ENCODE results near the gene ENDOU. TPM values are rescaled to one million over a fixed set of nuclear protein-coding genes. Genes with fewer than 3 reads are reported as not detected.
A peak's percentile ranks its signal among the peaks of the same experiment; 100 is the strongest.

The ENDOU gene
- total RNA-seq, 1 donor from 2014 or later = not detected

DNA sequence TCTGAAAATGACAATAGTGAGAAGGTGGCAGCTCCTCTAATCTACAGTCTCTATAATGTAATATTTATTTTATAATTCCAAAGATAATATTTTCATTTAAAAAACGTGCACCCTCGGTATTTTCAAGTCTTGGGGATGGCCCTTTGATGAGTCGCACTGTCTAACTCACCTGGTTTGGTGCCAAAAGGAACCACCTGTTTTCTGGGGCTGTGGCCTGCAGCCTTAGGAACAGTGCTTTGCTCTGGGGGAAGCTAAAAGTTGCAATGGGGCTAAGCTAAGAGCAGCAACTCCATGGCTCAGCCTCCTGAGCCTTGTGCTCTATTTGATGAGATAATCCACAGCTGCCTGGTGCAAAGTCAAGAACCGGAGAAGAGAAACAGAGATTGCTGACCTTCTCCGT, 6.4 kb upstream of the ENDOU start:
- H3K27me3 Mint-ChIP-seq (ENCODE audit: low read depth) = no peaks in the 10 kb centered on the region
- no peaks in the 10 kb centered on the region for H3K36me3 Mint-ChIP-seq (ENCODE audit: low read depth)
- no peaks in the 10 kb centered on the region for H3K9me3 Mint-ChIP-seq
- peaks cover 25% of the 10 kb centered on the region for H3K4me1 Mint-ChIP-seq
- TF ChIP-seq, protein P1, sequence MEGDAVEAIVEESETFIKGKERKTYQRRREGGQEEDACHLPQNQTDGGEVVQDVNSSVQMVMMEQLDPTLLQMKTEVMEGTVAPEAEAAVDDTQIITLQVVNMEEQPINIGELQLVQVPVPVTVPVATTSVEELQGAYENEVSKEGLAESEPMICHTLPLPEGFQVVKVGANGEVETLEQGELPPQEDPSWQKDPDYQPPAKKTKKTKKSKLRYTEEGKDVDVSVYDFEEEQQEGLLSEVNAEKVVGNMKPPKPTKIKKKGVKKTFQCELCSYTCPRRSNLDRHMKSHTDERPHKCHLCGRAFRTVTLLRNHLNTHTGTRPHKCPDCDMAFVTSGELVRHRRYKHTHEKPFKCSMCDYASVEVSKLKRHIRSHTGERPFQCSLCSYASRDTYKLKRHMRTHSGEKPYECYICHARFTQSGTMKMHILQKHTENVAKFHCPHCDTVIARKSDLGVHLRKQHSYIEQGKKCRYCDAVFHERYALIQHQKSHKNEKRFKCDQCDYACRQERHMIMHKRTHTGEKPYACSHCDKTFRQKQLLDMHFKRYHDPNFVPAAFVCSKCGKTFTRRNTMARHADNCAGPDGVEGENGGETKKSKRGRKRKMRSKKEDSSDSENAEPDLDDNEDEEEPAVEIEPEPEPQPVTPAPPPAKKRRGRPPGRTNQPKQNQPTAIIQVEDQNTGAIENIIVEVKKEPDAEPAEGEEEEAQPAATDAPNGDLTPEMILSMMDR (conservative IDR thresholded peaks at IDR 0.05) = no peak
- DNase-seq (ENCODE audit: low read depth, low spot score) = no peak
- peak overlapping the region; percentile 35 for H3K27ac Mint-ChIP-seq (ENCODE audit: unreplicated experiment)
- H3K4me3 Mint-ChIP-seq = no peak overlapping the region

- H3K27me3 Mint-ChIP-seq (ENCODE audit: low read depth) = no peaks in the 10 kb centered on the region
- no peaks in the 10 kb centered on the region for H3K36me3 Mint-ChIP-seq (ENCODE audit: low read depth)
- no peak overlapping the region for H3K27ac Mint-ChIP-seq (ENCODE audit: unreplicated experiment)
- no peak overlapping the region for H3K4me3 Mint-ChIP-seq
- peaks cover 25% of the 10 kb centered on the region for H3K4me1 Mint-ChIP-seq
- TF ChIP-seq, protein P1 (conservative IDR thresholded peaks at IDR 0.05) = no peak
- no peak for DNase-seq (ENCODE audit: low read depth, low spot score)
- no peaks in the 10 kb centered on the region for H3K9me3 Mint-ChIP-seq
Measured at GRCh38 chr12:47730341-47730744, 5.1 kb upstream of the ENDOU start.

GRCh38 chr12:47729233-47729632, 3.9 kb upstream of the ENDOU start:
- Mint-ChIP-seq H3K27ac (ENCODE audit: unreplicated experiment) (no peak overlapping the region), H3K36me3 (ENCODE audit: low read depth) (no peaks in the 10 kb centered on the region), H3K4me1 (peaks cover 15% of the 10 kb centered on the region), H3K4me3 (no peak overlapping the region), H3K27me3 (ENCODE audit: low read depth) (no peaks in the 10 kb centered on the region), H3K9me3 (no peaks in the 10 kb centered on the region)
- no peak for DNase-seq (ENCODE audit: low read depth, low spot score)
- TF ChIP-seq, protein P1 (conservative IDR thresholded peaks at IDR 0.05) = no peak

GRCh38 chr12:47725893-47726292, 603 bp upstream of the ENDOU start:
- Mint-ChIP-seq H3K4me1 (peaks cover 24% of the 10 kb centered on the region), H3K4me3 (no peak overlapping the region)

GRCh38 chr12:47722941-47723631, 2.2 kb downstream of the ENDOU start:
- Mint-ChIP-seq H3K36me3 (ENCODE audit: low read depth) (no peaks in the 10 kb centered on the region), H3K27ac (ENCODE audit: unreplicated experiment) (no peak overlapping the region), H3K4me3 (no peak overlapping the region), H3K4me1 (peaks cover 12% of the 10 kb centered on the region), H3K9me3 (no peaks in the 10 kb centered on the region), H3K27me3 (ENCODE audit: low read depth) (no peaks in the 10 kb centered on the region)
- TF ChIP-seq, protein P1 (conservative IDR thresholded peaks at IDR 0.05) = no peak
- no peak for DNase-seq (ENCODE audit: low read depth, low spot score)

More at GRCh38 chr12:47725893-47726292, 603 bp upstream of the ENDOU start:
- no peaks in the 10 kb centered on the region for H3K27me3 Mint-ChIP-seq (ENCODE audit: low read depth)
- TF ChIP-seq, protein P1 (conservative IDR thresholded peaks at IDR 0.05) = no peak
- no peaks in the 10 kb centered on the region for H3K9me3 Mint-ChIP-seq
- H3K36me3 Mint-ChIP-seq (ENCODE audit: low read depth) = no peaks in the 10 kb centered on the region
- no peak for DNase-seq (ENCODE audit: low read depth, low spot score)
- H3K27ac Mint-ChIP-seq (ENCODE audit: unreplicated experiment) = no peak overlapping the region
